Activated CD8-positive, alpha-beta T cell treated with anti-CD3 and anti-CD28 coated beads for 36 hours (primary cell): ENCODE measurements around the gene MYL3. TPM values are rescaled to one million over a fixed set of nuclear protein-coding genes. Genes with fewer than 3 reads are reported as not detected.

Experiments used
- ATAC-seq: fragments of 200-7000 bp; cut with Tn5 transposase; one replicate; pipeline ENCODE4 v1.10.0; 2021; ENCODE audit warnings: mild to moderate bottlenecking, moderate library complexity
- CTCF ChIA-PET: fragments of 350-600 bp; sonication (Branson Sonifier 250); formaldehyde crosslinking; loops from one replicate; lab custom pipeline; 2021; ENCODE audit warnings: antibody characterized with exemption; lab: Charles Lee
- POLR2A ChIA-PET: fragments of 350-600 bp; sonication (Branson Sonifier 250); formaldehyde crosslinking; loops from one replicate; lab custom pipeline; 2021; ENCODE audit warnings: antibody characterized with exemption; lab: Charles Lee
- DNase-seq: peaks from one replicate; pipeline ENCODE4 v3.0.0-alpha.2; 2020
- H3K27ac Mint-ChIP-seq: one replicate; pipeline ENCODE4 v1.8.0; 2021; ENCODE audit warnings: mild to moderate bottlenecking, mixed read lengths
- H3K27me3 Mint-ChIP-seq: one replicate; pipeline ENCODE4 v1.8.0; 2021; ENCODE audit warnings: mixed read lengths
- H3K36me3 Mint-ChIP-seq: one replicate; pipeline ENCODE4 v1.8.0; 2021; ENCODE audit warnings: low read depth, mixed read lengths
- H3K4me1 Mint-ChIP-seq: one replicate; pipeline ENCODE4 v1.8.0; 2021; ENCODE audit warnings: low read depth, mixed read lengths
- H3K4me3 Mint-ChIP-seq: one replicate; pipeline ENCODE4 v1.8.0; 2021; ENCODE audit warnings: mild to moderate bottlenecking, moderate library complexity, mixed read lengths
- H3K9me3 Mint-ChIP-seq: one replicate; pipeline ENCODE4 v1.8.0; 2021; ENCODE audit warnings: mixed read lengths
- intact Hi-C: fragments of 100-400 bp; cut with micrococcal nuclease; formaldehyde crosslinking; loops from one replicate; pipeline ENCODE4 v1.10.0; 2022
- total RNA-seq, 2 experiments: library from RNA; stranded (reverse); gene quantifications; one replicate each; pipeline ENCODE4 v1.2.3, GENCODE V29; 2021
- TF ChIP-seq, protein P1 (sequence below): fragments of 200-600 bp; IDR thresholded peaks from one replicate; pipeline ENCODE4 v1.8.0; 2022; ENCODE audit warnings: antibody characterized with exemption, mild to moderate bottlenecking

The MYL3 gene
- total RNA-seq, 2 experiments from 2014 or later: not detected

DNA sequence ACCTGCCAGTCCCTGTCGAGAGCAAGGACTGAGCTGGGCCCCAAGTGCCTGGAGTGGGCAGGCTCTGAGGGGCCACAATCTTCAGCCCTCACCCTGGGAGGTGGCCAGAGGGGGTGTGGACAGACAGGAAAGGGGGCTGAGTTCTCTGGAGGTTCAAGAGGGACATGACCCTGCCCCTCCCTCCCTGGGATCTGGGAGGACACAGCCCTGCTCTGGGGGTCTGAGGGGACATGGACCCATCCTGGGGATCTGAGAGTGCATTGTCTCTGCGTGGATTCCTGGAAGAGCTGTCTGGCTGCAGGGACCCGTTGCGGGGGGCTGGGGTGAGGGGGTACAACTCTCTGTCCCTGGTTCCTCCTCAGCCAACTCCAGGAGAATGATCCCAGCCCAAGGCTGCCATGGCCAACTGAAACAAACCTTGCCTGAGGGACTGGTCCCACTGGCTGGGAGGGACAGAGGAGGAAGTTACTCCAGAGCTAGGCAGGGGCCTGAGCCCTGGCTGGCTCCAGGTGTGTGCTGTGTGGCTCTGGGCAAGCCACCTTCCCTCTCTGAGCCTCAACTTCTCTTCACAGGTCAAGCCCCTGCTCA is 43.3 kb upstream of the MYL3 start:
- H3K9me3 Mint-ChIP-seq: no peaks in the 10 kb centered on the region
- intact Hi-C loops: no loop called here
- DNase-seq: no peak
- TF ChIP-seq, protein P1, sequence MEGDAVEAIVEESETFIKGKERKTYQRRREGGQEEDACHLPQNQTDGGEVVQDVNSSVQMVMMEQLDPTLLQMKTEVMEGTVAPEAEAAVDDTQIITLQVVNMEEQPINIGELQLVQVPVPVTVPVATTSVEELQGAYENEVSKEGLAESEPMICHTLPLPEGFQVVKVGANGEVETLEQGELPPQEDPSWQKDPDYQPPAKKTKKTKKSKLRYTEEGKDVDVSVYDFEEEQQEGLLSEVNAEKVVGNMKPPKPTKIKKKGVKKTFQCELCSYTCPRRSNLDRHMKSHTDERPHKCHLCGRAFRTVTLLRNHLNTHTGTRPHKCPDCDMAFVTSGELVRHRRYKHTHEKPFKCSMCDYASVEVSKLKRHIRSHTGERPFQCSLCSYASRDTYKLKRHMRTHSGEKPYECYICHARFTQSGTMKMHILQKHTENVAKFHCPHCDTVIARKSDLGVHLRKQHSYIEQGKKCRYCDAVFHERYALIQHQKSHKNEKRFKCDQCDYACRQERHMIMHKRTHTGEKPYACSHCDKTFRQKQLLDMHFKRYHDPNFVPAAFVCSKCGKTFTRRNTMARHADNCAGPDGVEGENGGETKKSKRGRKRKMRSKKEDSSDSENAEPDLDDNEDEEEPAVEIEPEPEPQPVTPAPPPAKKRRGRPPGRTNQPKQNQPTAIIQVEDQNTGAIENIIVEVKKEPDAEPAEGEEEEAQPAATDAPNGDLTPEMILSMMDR: no peak
- no peak for ATAC-seq
- H3K4me3 Mint-ChIP-seq: no peak overlapping the region
- H3K4me1 Mint-ChIP-seq: peaks cover 6% of the 10 kb centered on the region
- H3K36me3 Mint-ChIP-seq: no peaks in the 10 kb centered on the region
- H3K27ac Mint-ChIP-seq: no peak overlapping the region
- H3K27me3 Mint-ChIP-seq: no peaks in the 10 kb centered on the region
- ChIA-PET CTCF (interaction anchor here (1.6 kb wide), 1 partner anchor 11 kb away, joined by 5 read pairs; no protein-coding TSS in a partner anchor), POLR2A (no interaction called here)

DNA sequence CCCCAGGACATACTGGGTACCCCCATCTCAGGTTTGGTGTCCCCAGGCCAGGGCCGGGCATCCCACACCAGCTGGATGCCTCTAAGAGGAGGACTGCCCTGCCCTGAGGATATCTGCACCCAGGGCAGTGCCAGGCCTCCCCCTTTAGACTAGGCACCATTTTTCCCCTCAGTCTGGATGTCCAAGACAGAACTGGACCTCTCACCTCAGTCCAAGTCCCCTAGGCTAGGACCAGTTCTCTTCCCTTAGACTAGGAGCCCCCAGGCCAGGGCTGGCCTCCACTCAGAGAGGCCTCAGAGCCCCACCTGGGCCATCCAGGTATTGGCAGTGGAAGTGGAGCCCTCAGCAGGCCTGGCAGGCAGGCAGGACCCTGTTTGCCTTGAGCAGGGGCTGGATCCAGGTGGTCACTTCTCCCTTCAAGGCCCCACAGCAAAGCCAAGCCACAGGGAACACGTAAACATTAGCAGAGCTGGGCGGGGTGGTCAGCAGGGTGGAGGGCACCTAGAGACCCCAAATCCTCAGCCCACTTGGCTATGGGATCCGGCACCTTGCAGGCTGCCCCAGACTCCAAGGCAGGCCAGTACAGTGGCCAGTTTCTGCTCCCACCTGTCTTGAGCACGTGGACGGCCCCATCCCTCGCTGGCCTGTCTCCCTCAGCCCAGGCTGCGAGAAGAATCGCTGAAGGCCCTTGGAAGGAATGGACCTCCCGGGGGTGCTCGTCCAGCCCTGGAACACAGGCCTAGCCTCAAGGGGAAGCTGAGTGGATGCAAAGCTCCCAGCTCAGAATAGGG is 42.6 kb upstream of the MYL3 start:
- CTCF ChIA-PET: interaction anchor here (1.6 kb wide), 1 partner anchor 11 kb away, joined by 5 read pairs; no protein-coding TSS in a partner anchor
- TF ChIP-seq, protein P1: no peak
- H3K27ac Mint-ChIP-seq: no peak overlapping the region
- no peak for ATAC-seq
- no peaks in the 10 kb centered on the region for H3K27me3 Mint-ChIP-seq
- no peaks in the 10 kb centered on the region for H3K36me3 Mint-ChIP-seq
- H3K4me3 Mint-ChIP-seq: no peak overlapping the region
- no peaks in the 10 kb centered on the region for H3K9me3 Mint-ChIP-seq
- POLR2A ChIA-PET: no interaction called here
- H3K4me1 Mint-ChIP-seq: peaks cover 6% of the 10 kb centered on the region
- no peak for DNase-seq
- intact Hi-C loops: no loop called here

DNA sequence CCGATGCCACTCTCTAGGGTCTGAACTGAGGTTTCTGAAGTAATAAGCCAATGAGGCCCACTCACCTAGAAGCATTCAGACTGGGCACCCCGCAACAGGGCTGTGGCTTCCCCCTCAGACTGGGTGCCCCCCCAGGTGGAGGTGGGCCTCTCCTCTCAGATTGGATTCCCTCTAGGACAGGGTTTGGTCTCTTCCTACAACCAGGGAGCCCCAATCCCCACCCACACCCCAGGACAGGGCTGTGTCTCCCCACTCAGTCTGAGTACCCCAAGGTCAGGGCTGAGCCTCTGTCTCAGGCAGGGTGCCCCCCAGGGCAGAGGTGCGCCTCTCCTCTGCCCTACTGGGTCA is 41.9 kb upstream of the MYL3 start:
- Mint-ChIP-seq H3K27me3 (no peaks in the 10 kb centered on the region), H3K4me1 (peaks cover 6% of the 10 kb centered on the region), H3K9me3 (no peaks in the 10 kb centered on the region), H3K36me3 (no peaks in the 10 kb centered on the region), H3K4me3 (no peak overlapping the region), H3K27ac (no peak overlapping the region)
- ChIA-PET CTCF (no interaction called here), POLR2A (no interaction called here)
- no peak for DNase-seq
- ATAC-seq: no peak
- TF ChIP-seq, protein P1: no peak
- intact Hi-C loops: no loop called here

GRCh38 chr3:46904303-46905212 is 41.3 kb upstream of the MYL3 start:
- intact Hi-C loops: no loop called here
- Mint-ChIP-seq H3K9me3 (no peaks in the 10 kb centered on the region), H3K4me1 (peaks cover 5% of the 10 kb centered on the region), H3K27ac (no peak overlapping the region), H3K27me3 (no peaks in the 10 kb centered on the region), H3K4me3 (no peak overlapping the region), H3K36me3 (no peaks in the 10 kb centered on the region)
- CTCF ChIA-PET: no interaction called here
- POLR2A ChIA-PET: no interaction called here
- TF ChIP-seq, protein P1: no peak
- DNase-seq: no peak
- ATAC-seq: no peak
